ENCODE data around the gene RPL35.

- TF ChIP-seq CTCF (IDR thresholded peaks at IDR 0.05) (no peak), POLR2A (IDR thresholded peaks at IDR 0.05) (no peak)
Observed at GRCh38 chr9:124869466-124869985, 7.8 kb upstream of the RPL35 start.

Data from lower leg skin (tissue), 3 donors.